Measurements from ENCODE around the gene ZFYVE9. TPM values are rescaled to one million over a fixed set of nuclear protein-coding genes. Genes with fewer than 3 reads are reported as not detected.

ZFYVE9 gene
- total and polyA plus RNA-seq, 2 experiments from 2014 or later: 5.4 to 27.3 TPM

DNA sequence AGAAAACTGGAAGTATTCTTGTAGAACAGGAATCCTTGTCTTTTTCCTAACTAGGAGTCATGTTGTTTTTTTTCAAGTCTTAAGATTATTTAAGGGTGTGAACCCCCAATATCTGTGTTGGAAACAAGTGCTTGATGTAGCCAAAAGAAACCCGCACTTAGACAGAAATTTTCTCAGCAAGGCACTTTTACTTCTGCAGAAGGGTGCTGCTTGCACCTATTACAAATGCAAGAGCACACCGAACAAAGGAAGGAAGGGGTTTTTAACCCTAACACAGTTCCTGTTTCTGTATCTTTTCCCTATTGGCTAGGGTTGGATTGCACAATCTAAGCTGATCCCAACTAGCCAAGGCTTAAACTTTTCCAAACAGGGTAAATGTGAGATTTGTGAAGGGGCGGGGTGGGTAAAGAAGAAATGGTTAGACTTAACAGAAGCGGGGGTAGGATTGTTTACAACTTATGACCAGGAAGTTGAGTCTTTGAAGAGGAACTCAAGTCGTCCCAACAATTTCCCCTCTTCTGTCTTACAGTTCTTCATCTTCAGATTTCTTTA lies 75.1 kb downstream of the ZFYVE9 start:
- ATAC-seq: no peak
- Mint-ChIP-seq H3K36me3 (ENCODE audit: low read depth) (peaks cover 52% of the 10 kb centered on the region), H3K4me3 (no peak overlapping the region), H3K27me3 (ENCODE audit: insufficient read depth, low read depth, poor library complexity) (no peaks in the 10 kb centered on the region), H3K9me3 (peaks cover 40% of the 10 kb centered on the region), H3K27ac (no peak overlapping the region), H3K4me1 (no peaks in the 10 kb centered on the region)
- no peak overlapping the region for H3K27ac ChIP-seq (ENCODE audit: low read depth)
- H3F3A ChIP-seq (replicated peaks; ENCODE audit: low read depth): no peaks in the 10 kb centered on the region
- H2AFZ ChIP-seq: no peak overlapping the region
- H3K4me2 ChIP-seq: no peak overlapping the region
- 0 out of 2 replicates have a peak, but pooled peaks cover 5% of the 10 kb centered on the region for H3K9me2 ChIP-seq (ENCODE audit: insufficient read depth)
- H3K4me1 ChIP-seq (ENCODE audit: insufficient read depth): no peaks in the 10 kb centered on the region
- H3K79me2 ChIP-seq (replicated peaks; ENCODE audit: insufficient read depth): peaks cover 16% of the 10 kb centered on the region
- peak; percentile 21 for DNase-seq (ENCODE audit: low spot score)
- H3K36me3 ChIP-seq (ENCODE audit: insufficient read depth): peaks cover 21% of the 10 kb centered on the region
- H4K20me1 ChIP-seq (replicated peaks; ENCODE audit: insufficient read depth): no peaks in the 10 kb centered on the region
- no peak for TF ChIP-seq EZH2phosphoT487 (IDR thresholded peaks at IDR 0.05; ENCODE audit: unreplicated experiment)
- no peak for TF ChIP-seq STAT1 (IDR thresholded peaks at IDR 0.05; ENCODE audit: unreplicated experiment)
- TF ChIP-seq ETS1 (IDR thresholded peaks at IDR 0.05): no peak
- no peak for TF ChIP-seq CREB1 (CRISPR knock-in tag; IDR thresholded peaks at IDR 0.05; ENCODE audit: low read depth)
- TF ChIP-seq, protein P1, sequence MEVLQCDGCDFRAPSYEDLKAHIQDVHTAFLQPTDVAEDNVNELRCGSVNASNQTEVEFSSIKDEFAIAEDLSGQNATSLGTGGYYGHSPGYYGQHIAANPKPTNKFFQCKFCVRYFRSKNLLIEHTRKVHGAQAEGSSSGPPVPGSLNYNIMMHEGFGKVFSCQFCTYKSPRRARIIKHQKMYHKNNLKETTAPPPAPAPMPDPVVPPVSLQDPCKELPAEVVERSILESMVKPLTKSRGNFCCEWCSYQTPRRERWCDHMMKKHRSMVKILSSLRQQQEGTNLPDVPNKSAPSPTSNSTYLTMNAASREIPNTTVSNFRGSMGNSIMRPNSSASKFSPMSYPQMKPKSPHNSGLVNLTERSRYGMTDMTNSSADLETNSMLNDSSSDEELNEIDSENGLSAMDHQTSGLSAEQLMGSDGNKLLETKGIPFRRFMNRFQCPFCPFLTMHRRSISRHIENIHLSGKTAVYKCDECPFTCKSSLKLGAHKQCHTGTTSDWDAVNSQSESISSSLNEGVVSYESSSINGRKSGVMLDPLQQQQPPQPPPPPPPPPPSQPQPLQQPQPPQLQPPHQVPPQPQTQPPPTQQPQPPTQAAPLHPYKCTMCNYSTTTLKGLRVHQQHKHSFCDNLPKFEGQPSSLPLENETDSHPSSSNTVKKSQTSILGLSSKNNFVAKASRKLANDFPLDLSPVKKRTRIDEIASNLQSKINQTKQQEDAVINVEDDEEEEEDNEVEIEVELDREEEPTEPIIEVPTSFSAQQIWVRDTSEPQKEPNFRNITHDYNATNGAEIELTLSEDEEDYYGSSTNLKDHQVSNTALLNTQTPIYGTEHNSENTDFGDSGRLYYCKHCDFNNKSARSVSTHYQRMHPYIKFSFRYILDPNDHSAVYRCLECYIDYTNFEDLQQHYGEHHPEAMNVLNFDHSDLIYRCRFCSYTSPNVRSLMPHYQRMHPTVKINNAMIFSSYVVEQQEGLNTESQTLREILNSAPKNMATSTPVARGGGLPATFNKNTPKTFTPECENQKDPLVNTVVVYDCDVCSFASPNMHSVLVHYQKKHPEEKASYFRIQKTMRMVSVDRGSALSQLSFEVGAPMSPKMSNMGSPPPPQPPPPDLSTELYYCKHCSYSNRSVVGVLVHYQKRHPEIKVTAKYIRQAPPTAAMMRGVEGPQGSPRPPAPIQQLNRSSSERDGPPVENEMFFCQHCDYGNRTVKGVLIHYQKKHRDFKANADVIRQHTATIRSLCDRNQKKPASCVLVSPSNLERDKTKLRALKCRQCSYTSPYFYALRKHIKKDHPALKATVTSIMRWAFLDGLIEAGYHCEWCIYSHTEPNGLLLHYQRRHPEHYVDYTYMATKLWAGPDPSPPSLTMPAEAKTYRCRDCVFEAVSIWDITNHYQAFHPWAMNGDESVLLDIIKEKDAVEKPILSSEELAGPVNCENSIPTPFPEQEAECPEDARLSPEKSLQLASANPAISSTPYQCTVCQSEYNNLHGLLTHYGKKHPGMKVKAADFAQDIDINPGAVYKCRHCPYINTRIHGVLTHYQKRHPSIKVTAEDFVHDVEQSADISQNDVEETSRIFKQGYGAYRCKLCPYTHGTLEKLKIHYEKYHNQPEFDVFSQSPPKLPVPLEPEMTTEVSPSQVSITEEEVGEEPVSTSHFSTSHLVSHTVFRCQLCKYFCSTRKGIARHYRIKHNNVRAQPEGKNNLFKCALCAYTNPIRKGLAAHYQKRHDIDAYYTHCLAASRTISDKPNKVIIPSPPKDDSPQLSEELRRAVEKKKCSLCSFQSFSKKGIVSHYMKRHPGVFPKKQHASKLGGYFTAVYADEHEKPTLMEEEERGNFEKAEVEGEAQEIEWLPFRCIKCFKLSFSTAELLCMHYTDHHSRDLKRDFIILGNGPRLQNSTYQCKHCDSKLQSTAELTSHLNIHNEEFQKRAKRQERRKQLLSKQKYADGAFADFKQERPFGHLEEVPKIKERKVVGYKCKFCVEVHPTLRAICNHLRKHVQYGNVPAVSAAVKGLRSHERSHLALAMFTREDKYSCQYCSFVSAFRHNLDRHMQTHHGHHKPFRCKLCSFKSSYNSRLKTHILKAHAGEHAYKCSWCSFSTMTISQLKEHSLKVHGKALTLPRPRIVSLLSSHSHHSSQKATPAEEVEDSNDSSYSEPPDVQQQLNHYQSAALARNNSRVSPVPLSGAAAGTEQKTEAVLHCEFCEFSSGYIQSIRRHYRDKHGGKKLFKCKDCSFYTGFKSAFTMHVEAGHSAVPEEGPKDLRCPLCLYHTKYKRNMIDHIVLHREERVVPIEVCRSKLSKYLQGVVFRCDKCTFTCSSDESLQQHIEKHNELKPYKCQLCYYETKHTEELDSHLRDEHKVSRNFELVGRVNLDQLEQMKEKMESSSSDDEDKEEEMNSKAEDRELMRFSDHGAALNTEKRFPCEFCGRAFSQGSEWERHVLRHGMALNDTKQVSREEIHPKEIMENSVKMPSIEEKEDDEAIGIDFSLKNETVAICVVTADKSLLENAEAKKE (CRISPR knock-in tag; IDR thresholded peaks at IDR 0.05): no peak
- no peak for TF ChIP-seq NANOG (IDR thresholded peaks at IDR 0.05; ENCODE audit: borderline replicate concordance)
- no peak for TF ChIP-seq EZH2 (IDR thresholded peaks at IDR 0.05; ENCODE audit: low read depth, unreplicated experiment)
- TF ChIP-seq ZNF331 (CRISPR knock-in tag; IDR thresholded peaks at IDR 0.05; ENCODE audit: low read depth): no peak
- TF ChIP-seq POLR2AphosphoS5 (IDR thresholded peaks at IDR 0.05; ENCODE audit: low read depth): no peak
- no peak for TF ChIP-seq ZNF114 (CRISPR knock-in tag; IDR thresholded peaks at IDR 0.05)
- TF ChIP-seq, protein P2, sequence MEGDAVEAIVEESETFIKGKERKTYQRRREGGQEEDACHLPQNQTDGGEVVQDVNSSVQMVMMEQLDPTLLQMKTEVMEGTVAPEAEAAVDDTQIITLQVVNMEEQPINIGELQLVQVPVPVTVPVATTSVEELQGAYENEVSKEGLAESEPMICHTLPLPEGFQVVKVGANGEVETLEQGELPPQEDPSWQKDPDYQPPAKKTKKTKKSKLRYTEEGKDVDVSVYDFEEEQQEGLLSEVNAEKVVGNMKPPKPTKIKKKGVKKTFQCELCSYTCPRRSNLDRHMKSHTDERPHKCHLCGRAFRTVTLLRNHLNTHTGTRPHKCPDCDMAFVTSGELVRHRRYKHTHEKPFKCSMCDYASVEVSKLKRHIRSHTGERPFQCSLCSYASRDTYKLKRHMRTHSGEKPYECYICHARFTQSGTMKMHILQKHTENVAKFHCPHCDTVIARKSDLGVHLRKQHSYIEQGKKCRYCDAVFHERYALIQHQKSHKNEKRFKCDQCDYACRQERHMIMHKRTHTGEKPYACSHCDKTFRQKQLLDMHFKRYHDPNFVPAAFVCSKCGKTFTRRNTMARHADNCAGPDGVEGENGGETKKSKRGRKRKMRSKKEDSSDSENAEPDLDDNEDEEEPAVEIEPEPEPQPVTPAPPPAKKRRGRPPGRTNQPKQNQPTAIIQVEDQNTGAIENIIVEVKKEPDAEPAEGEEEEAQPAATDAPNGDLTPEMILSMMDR (conservative IDR thresholded peaks at IDR 0.05; ENCODE audit: low read depth in 2 of 2): no peak
- TF ChIP-seq, protein P3, sequence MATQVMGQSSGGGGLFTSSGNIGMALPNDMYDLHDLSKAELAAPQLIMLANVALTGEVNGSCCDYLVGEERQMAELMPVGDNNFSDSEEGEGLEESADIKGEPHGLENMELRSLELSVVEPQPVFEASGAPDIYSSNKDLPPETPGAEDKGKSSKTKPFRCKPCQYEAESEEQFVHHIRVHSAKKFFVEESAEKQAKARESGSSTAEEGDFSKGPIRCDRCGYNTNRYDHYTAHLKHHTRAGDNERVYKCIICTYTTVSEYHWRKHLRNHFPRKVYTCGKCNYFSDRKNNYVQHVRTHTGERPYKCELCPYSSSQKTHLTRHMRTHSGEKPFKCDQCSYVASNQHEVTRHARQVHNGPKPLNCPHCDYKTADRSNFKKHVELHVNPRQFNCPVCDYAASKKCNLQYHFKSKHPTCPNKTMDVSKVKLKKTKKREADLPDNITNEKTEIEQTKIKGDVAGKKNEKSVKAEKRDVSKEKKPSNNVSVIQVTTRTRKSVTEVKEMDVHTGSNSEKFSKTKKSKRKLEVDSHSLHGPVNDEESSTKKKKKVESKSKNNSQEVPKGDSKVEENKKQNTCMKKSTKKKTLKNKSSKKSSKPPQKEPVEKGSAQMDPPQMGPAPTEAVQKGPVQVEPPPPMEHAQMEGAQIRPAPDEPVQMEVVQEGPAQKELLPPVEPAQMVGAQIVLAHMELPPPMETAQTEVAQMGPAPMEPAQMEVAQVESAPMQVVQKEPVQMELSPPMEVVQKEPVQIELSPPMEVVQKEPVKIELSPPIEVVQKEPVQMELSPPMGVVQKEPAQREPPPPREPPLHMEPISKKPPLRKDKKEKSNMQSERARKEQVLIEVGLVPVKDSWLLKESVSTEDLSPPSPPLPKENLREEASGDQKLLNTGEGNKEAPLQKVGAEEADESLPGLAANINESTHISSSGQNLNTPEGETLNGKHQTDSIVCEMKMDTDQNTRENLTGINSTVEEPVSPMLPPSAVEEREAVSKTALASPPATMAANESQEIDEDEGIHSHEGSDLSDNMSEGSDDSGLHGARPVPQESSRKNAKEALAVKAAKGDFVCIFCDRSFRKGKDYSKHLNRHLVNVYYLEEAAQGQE (IDR thresholded peaks at IDR 0.05; ENCODE audit: unreplicated experiment): no peak
- no peaks in the 10 kb centered on the region for H3K27me3 ChIP-seq (ENCODE audit: insufficient read depth)
- H3K4me3 ChIP-seq: no peak overlapping the region

Measured in GM23338 (cell line).